HCT116 (cell line): ENCODE results near the gene DNMT1. TPM values are rescaled to one million over a fixed set of nuclear protein-coding genes. Genes with fewer than 3 reads are reported as not detected.

Experiments
- ATAC-seq: fragments of 200-7000 bp; cut with Tn5 transposase; 2 replicates; pipeline ENCODE4 v1.9.1; 2020; ENCODE audit warnings: mild to moderate bottlenecking, moderate library complexity
- BruUV-seq: library from RNA; stranded (reverse); fragments of 400-500 nt; replicated peaks from 2 replicates; lab custom pipeline; 2021; lab: Mats Ljungman, UMichigan
- CTCF ChIA-PET: fragments of 300-600 bp; sonication (Branson Sonifier 250); formaldehyde crosslinking; loops from one replicate; lab custom pipeline; 2021; ENCODE audit warnings: antibody characterized with exemption; lab: Charles Lee
- POLR2A ChIA-PET: fragments of 300-600, 350-600 bp; sonication (Branson Sonifier 250); formaldehyde crosslinking; loops from one replicate; lab custom pipeline; 2021; ENCODE audit warnings: antibody characterized with exemption; lab: Charles Lee
- RAD21 ChIA-PET, 2 experiments: fragments of 300-600 bp; sonication (Branson Sonifier 250); formaldehyde crosslinking; loops; one replicate each; lab custom pipeline; 2023; ENCODE audit warnings: low total read pairs in 2 of 2; ENCODE audit not compliant: uncharacterized antibody in 2 of 2, unreplicated experiment in 2 of 2, low non-redundant PET in 1 of 2; lab: Charles Lee
- DNase-seq: peaks from one replicate; pipeline ENCODE4 v3.0.0-alpha.2; 2010; ENCODE audit warnings: low read depth, low spot score
- H2AFZ ChIP-seq: fragments of 200-600 bp; shearing (Covaris generic), sonication (generic); 2 replicates; pipeline ENCODE4 v1.6.1; 2017; ENCODE audit warnings: low read depth, mixed run types, mixed read lengths, antibody characterized with exemption, low read length; ENCODE audit not compliant: poor library complexity, severe bottlenecking
- H3K27ac ChIP-seq: 2 replicates; pipeline ENCODE4 v1.5.1; 2012; ENCODE audit warnings: low read depth, low read length
- H3K27me3 ChIP-seq: fragments of 200-600 bp; sonication (generic); 2 replicates; pipeline ENCODE4 v1.6.1; 2016; ENCODE audit warnings: mixed run types, low read length, mixed read lengths; ENCODE audit not compliant: insufficient read depth
- H3K36me3 ChIP-seq, 2 experiments: fragments of 200-500 bp in 1 of 2; fragments of 200-600 bp in 1 of 2; sonication (Bioruptor generic) in 1 of 2; sonication (generic) in 1 of 2; 2 replicates each; pipeline versions ENCODE4 v1.5.1 to v1.6.1; 2014 to 2016; ENCODE audit warnings: low read length in 2 of 2, inconsistent platforms in 1 of 2, mixed read lengths in 1 of 2, mixed run types in 1 of 2; ENCODE audit not compliant: insufficient read depth in 2 of 2, control insufficient read depth in 1 of 2
- H3K4me1 ChIP-seq, 2 experiments: fragments of 200-600 bp in 1 of 2; sonication (generic) in 1 of 2; 2 replicates each; pipeline versions ENCODE4 v1.5.1 to v1.6.1; 2012 to 2017; ENCODE audit warnings: low read length in 2 of 2, inconsistent platforms in 1 of 2, mild to moderate bottlenecking in 1 of 2, mixed read lengths in 1 of 2, mixed run types in 1 of 2, moderate library complexity in 1 of 2; ENCODE audit not compliant: insufficient read depth in 2 of 2, control insufficient read depth in 1 of 2
- H3K4me2 ChIP-seq: fragments of 200-600 bp; sonication (generic); 2 replicates; pipeline ENCODE4 v1.6.1; 2017; ENCODE audit warnings: mixed run types, low read length, mixed read lengths
- H3K4me3 ChIP-seq, 2 experiments: fragments of 200-600 bp in 1 of 2; sonication (generic) in 1 of 2; replicated peaks in 1 of 2; 2 replicates each; pipeline ENCODE4 v1.5.1; 2011 to 2016; ENCODE audit warnings: low read length in 2 of 2, control low read depth in 1 of 2, low read depth in 1 of 2, mild to moderate bottlenecking in 1 of 2, mixed read lengths in 1 of 2, mixed run types in 1 of 2
- H3K79me2 ChIP-seq: fragments of 200-600 bp; sonication (generic); 2 replicates; pipeline ENCODE4 v1.6.1; 2017; ENCODE audit warnings: mild to moderate bottlenecking, mixed run types, low read length, moderate library complexity, mixed read lengths; ENCODE audit not compliant: insufficient read depth
- H3K9ac ChIP-seq: fragments of 200-600 bp; sonication (generic); 2 replicates; pipeline ENCODE4 v1.6.1; 2016; ENCODE audit warnings: low read length, mixed read lengths
- H3K9me2 ChIP-seq: fragments of 200-600 bp; sonication (generic), shearing (Covaris generic); 2 replicates; pipeline ENCODE4 v1.6.1; 2017; ENCODE audit warnings: mixed run types, mild to moderate bottlenecking, moderate library complexity; ENCODE audit not compliant: insufficient read depth
- H3K9me3 ChIP-seq, 2 experiments: fragments of 200-500 bp in 1 of 2; fragments of 200-600 bp in 1 of 2; sonication (Bioruptor generic) in 1 of 2; sonication (generic) in 1 of 2; 2 replicates each; pipeline ENCODE4 v1.6.1; 2014 to 2017; ENCODE audit warnings: low read length in 2 of 2, mixed read lengths in 2 of 2, inconsistent platforms in 1 of 2, low read depth in 1 of 2, mild to moderate bottlenecking in 1 of 2, mixed run types in 1 of 2, moderate library complexity in 1 of 2; ENCODE audit not compliant: control insufficient read depth in 1 of 2, insufficient read depth in 1 of 2
- H4K20me1 ChIP-seq: fragments of 200-600 bp; sonication (generic), shearing (Covaris generic); 2 replicates; pipeline ENCODE4 v1.6.1; 2017; ENCODE audit warnings: mixed run types, mild to moderate bottlenecking, moderate library complexity; ENCODE audit not compliant: insufficient read depth
- ATF3 ChIP-seq: IDR thresholded peaks from 2 replicates; pipeline ENCODE4 v1.6.1; 2012
- CBX3 ChIP-seq: IDR thresholded peaks from 2 replicates; pipeline ENCODE4 v1.6.1; 2012; ENCODE audit warnings: low read depth
- CTCF ChIP-seq, 3 experiments: fragments of 200-600 bp in 1 of 3; sonication (generic) in 1 of 3; IDR thresholded peaks in 2 of 3; conservative IDR thresholded peaks in 1 of 3; 2 replicates each; pipeline ENCODE4 v1.5.1; 2012 to 2017; ENCODE audit warnings: low read depth in 2 of 3, low read length in 2 of 3, antibody characterized with exemption in 1 of 3, borderline replicate concordance in 1 of 3, control low read depth in 1 of 3, mild to moderate bottlenecking in 1 of 3, mixed read lengths in 1 of 3, mixed run types in 1 of 3, moderate library complexity in 1 of 3; ENCODE audit not compliant: insufficient read depth in 1 of 3
- EGR1 ChIP-seq: IDR thresholded peaks from 2 replicates; pipeline ENCODE4 v1.6.1; 2012; ENCODE audit warnings: low read depth
- ELF1 ChIP-seq: IDR thresholded peaks from 2 replicates; pipeline ENCODE4 v1.6.1; 2012; ENCODE audit warnings: low read depth, borderline replicate concordance
- EZH2 ChIP-seq: fragments of 200-600 bp; sonication (generic); IDR thresholded peaks from 2 replicates; pipeline ENCODE4 v1.6.1; 2017; ENCODE audit warnings: antibody characterized with exemption, mixed run types
- FOSL1 ChIP-seq: IDR thresholded peaks from 2 replicates; pipeline ENCODE4 v1.6.1; 2012; ENCODE audit warnings: low read depth
- JUND ChIP-seq: IDR thresholded peaks from 2 replicates; pipeline ENCODE4 v1.6.1; 2012
- MAX ChIP-seq: IDR thresholded peaks from 2 replicates; pipeline ENCODE4 v1.6.1; 2012
- POLR2A ChIP-seq: IDR thresholded peaks from 2 replicates; pipeline ENCODE4 v1.7.0; 2011; ENCODE audit warnings: borderline replicate concordance; ENCODE audit not compliant: insufficient read depth, insufficient read length; ENCODE audit errors: extremely low read depth
- POLR2AphosphoS5 ChIP-seq: IDR thresholded peaks from 2 replicates; pipeline ENCODE4 v1.6.1; 2011; ENCODE audit warnings: mild to moderate bottlenecking, low read depth, low read length, moderate library complexity
- RAD21 ChIP-seq: IDR thresholded peaks from 2 replicates; pipeline ENCODE4 v1.6.1; 2012; ENCODE audit warnings: low read depth, mild to moderate bottlenecking
- SIN3A ChIP-seq: IDR thresholded peaks from 2 replicates; pipeline ENCODE4 v1.6.1; 2012; ENCODE audit warnings: low read depth
- SP1 ChIP-seq: IDR thresholded peaks from 2 replicates; pipeline ENCODE4 v1.6.1; 2012; ENCODE audit warnings: low read depth
- SRF ChIP-seq: IDR thresholded peaks from 2 replicates; pipeline ENCODE4 v1.6.1; 2012; ENCODE audit warnings: low read depth
- TCF7L2 ChIP-seq: IDR thresholded peaks from 2 replicates; pipeline ENCODE4 v1.7.0; 2011; ENCODE audit warnings: borderline replicate concordance, inconsistent platforms; ENCODE audit not compliant: insufficient read depth, insufficient read length; ENCODE audit errors: extremely low read depth
- YY1 ChIP-seq: IDR thresholded peaks from 2 replicates; pipeline ENCODE4 v1.6.1; 2011; ENCODE audit warnings: low read length, low read depth, moderate library complexity, mild to moderate bottlenecking; ENCODE audit not compliant: insufficient replicate concordance; ENCODE audit errors: extremely low read depth
- ZFX ChIP-seq: fragments of 450-650 bp; IDR thresholded peaks from 2 replicates; pipeline ENCODE4 v1.6.1; 2017
- ZNF274 ChIP-seq: fragments of 200-500 bp; sonication (Bioruptor generic); IDR thresholded peaks from 2 replicates; pipeline ENCODE4 v1.6.1; 2014; ENCODE audit warnings: mild to moderate bottlenecking, low read depth, low read length, inconsistent platforms
- intact Hi-C: fragments of 100-400 bp; cut with micrococcal nuclease; formaldehyde crosslinking; loops from 2 replicates; pipeline ENCODE4 v1.10.0; 2022
- total RNA-seq: library from RNA; stranded (reverse); gene quantifications from one replicate; pipeline ENCODE4 v1.2.1, GENCODE V29; 2021; ENCODE audit not compliant: unreplicated experiment

DNMT1 gene
- total RNA-seq, 1 experiment from 2014 or later = 235 TPM

GRCh38 chr19:10158071-10158470 lies 36.7 kb downstream of the DNMT1 start:
- TF ChIP-seq ZFX (no peak), YY1 (no peak), EZH2 (no peak), CBX3 (no peak), ELF1 (no peak), ATF3 (no peak), RAD21 (no peak), EGR1 (no peak), CTCF (IDR thresholded peaks at IDR 0.05 in 2 of 3, conservative IDR thresholded peaks at IDR 0.05 in 1 of 3; ENCODE audit: borderline replicate concordance in 1 of 3, insufficient read depth in 1 of 3, low read depth in 2 of 3, low read length in 2 of 3) (no peak), SIN3A (no peak), TCF7L2 (no peak), JUND (no peak), ZNF274 (no peak), SP1 (no peak), POLR2AphosphoS5 (no peak), FOSL1 (no peak), POLR2A (no peak), MAX (no peak), SRF (no peak)
- CTCF ChIA-PET = no interaction called here
- peaks cover 70 to 85% of the 10 kb centered on the region in 2 experiments; a peak in 3 of 4 replicates for H3K36me3 ChIP-seq
- intact Hi-C loops = no loop called here
- H3K9me2 ChIP-seq = no peaks in the 10 kb centered on the region
- RAD21 ChIA-PET = no interaction called here
- no peak overlapping the region for H3K4me3 ChIP-seq
- H3K79me2 ChIP-seq = peaks cover 14% of the 10 kb centered on the region; the same call in 1 of the 2 replicates
- no peaks in the 10 kb centered on the region for H3K4me1 ChIP-seq
- no TSS peak for BruUV-seq
- no peak overlapping the region for H3K9ac ChIP-seq
- no peaks in the 10 kb centered on the region for H4K20me1 ChIP-seq
- H3K27ac ChIP-seq = no peak overlapping the region
- H2AFZ ChIP-seq = no peak overlapping the region
- no peak overlapping the region for H3K4me2 ChIP-seq
- POLR2A ChIA-PET = no interaction called here
- DNase-seq = no peak
- ATAC-seq = 0 out of 2 replicates have a peak, but pooled peaks have one; percentile 21
- H3K9me3 ChIP-seq = no peaks in the 10 kb centered on the region
- H3K27me3 ChIP-seq = no peaks in the 10 kb centered on the region
